Neural cell (in vitro differentiated cells): ENCODE measurements around the gene MAMDC4. TPM values are rescaled to one million over a fixed set of nuclear protein-coding genes. Genes with fewer than 3 reads are reported as not detected.

Source experiments
- H2AFZ ChIP-seq: fragments of 200-600, 300-800 bp; sonication (generic), shearing (Covaris generic); 2 replicates; pipeline ENCODE4 v1.6.0; 2014; ENCODE audit warnings: low read depth, mild to moderate bottlenecking, antibody characterized with exemption, low read length, moderate library complexity
- H3F3A ChIP-seq: fragments of 200-600 bp; shearing (Covaris generic); 2 replicates; pipeline ENCODE4 v1.6.1; 2016; ENCODE audit warnings: mild to moderate bottlenecking, moderate library complexity, mixed read lengths, antibody characterized with exemption, low read length; ENCODE audit not compliant: insufficient read depth, poor library complexity, severe bottlenecking
- H3K27ac ChIP-seq: fragments of 200-600, 300-800 bp; sonication (generic), shearing (Covaris generic); 2 replicates; pipeline ENCODE4 v1.5.1; 2014; ENCODE audit warnings: mild to moderate bottlenecking, low read length, moderate library complexity
- H3K27me3 ChIP-seq: fragments of 300-800, 200-600 bp; sonication (generic), shearing (Covaris generic); 2 replicates; pipeline ENCODE4 v1.6.0; 2014; ENCODE audit warnings: mild to moderate bottlenecking, low read depth, low read length, moderate library complexity; ENCODE audit not compliant: insufficient read depth
- H3K36me3 ChIP-seq: fragments of 300-800, 200-600 bp; sonication (generic), shearing (Covaris generic); 2 replicates; pipeline ENCODE4 v1.5.1; 2014; ENCODE audit warnings: mild to moderate bottlenecking, antibody characterized with exemption, low read length, moderate library complexity; ENCODE audit not compliant: insufficient read depth
- H3K4me2 ChIP-seq: fragments of 300-800, 200-600 bp; sonication (generic), shearing (Covaris generic); 2 replicates; pipeline ENCODE4 v1.6.0; 2014; ENCODE audit warnings: mild to moderate bottlenecking, low read length
- H3K4me3 ChIP-seq: fragments of 300-800, 200-600 bp; sonication (generic), shearing (Covaris generic); 2 replicates; pipeline ENCODE4 v1.5.1; 2014; ENCODE audit warnings: mild to moderate bottlenecking, low read length, moderate library complexity
- H3K79me2 ChIP-seq: fragments of 200-600 bp; shearing (Covaris generic); replicated peaks from 2 replicates; pipeline ENCODE4 v1.6.0; 2014; ENCODE audit warnings: mild to moderate bottlenecking, low read length, moderate library complexity; ENCODE audit not compliant: insufficient read depth
- H3K9ac ChIP-seq: fragments of 300-800, 200-600 bp; sonication (generic), shearing (Covaris generic); 2 replicates; pipeline ENCODE4 v1.6.1; 2016; ENCODE audit warnings: mild to moderate bottlenecking, low read length, mixed read lengths
- H3K9me2 ChIP-seq: fragments of 200-600 bp; shearing (Covaris generic); 2 replicates; pipeline ENCODE4 v1.6.1; 2016; ENCODE audit warnings: mild to moderate bottlenecking, low read length, mixed read lengths; ENCODE audit not compliant: insufficient read depth
- H3K9me3 ChIP-seq: fragments of 200-600, 300-800 bp; sonication (generic), shearing (Covaris generic); 2 replicates; pipeline ENCODE4 v1.6.1; 2016; ENCODE audit warnings: mild to moderate bottlenecking, mixed run types, low read length, moderate library complexity, mixed read lengths
- H4K20me1 ChIP-seq: fragments of 200-600 bp; shearing (Covaris generic); 2 replicates; pipeline ENCODE4 v1.6.1; 2016; ENCODE audit warnings: mild to moderate bottlenecking, mixed run types; ENCODE audit not compliant: insufficient read depth
- EP300 ChIP-seq: fragments of 450-650 bp; conservative IDR thresholded peaks from 2 replicates; pipeline ENCODE4 v1.6.1; 2014; ENCODE audit warnings: antibody characterized with exemption, mild to moderate bottlenecking, moderate library complexity; ENCODE audit not compliant: poor library complexity, severe bottlenecking
- EZH2 ChIP-seq: fragments of 200-600, 300-800 bp; shearing (Covaris generic), sonication (generic); IDR thresholded peaks from 2 replicates; pipeline ENCODE4 v1.6.1; 2014; ENCODE audit warnings: antibody characterized with exemption, low read length, borderline replicate concordance, mild to moderate bottlenecking; ENCODE audit not compliant: insufficient read depth, poor library complexity, severe bottlenecking
- MXI1 ChIP-seq: fragments of 450-650 bp; conservative IDR thresholded peaks from 2 replicates; pipeline ENCODE4 v1.6.1; 2014; ENCODE audit warnings: antibody characterized with exemption, mild to moderate bottlenecking; ENCODE audit not compliant: poor library complexity, severe bottlenecking
- POLR2AphosphoS5 ChIP-seq: IDR thresholded peaks from 2 replicates; pipeline ENCODE4 v1.6.1; 2012
- RAD21 ChIP-seq: fragments of 450-650 bp; conservative IDR thresholded peaks from 2 replicates; pipeline ENCODE4 v1.6.1; 2014; ENCODE audit warnings: antibody characterized with exemption, mild to moderate bottlenecking, moderate library complexity
- SMC3 ChIP-seq: fragments of 450-650 bp; conservative IDR thresholded peaks from 2 replicates; pipeline ENCODE4 v1.6.1; 2014; ENCODE audit warnings: antibody characterized with exemption, mild to moderate bottlenecking, moderate library complexity; ENCODE audit not compliant: poor library complexity
- TAF1 ChIP-seq: IDR thresholded peaks from 2 replicates; pipeline ENCODE4 v1.6.1; 2012; ENCODE audit warnings: low read depth
- polyA plus RNA-seq: library from polyadenylated mRNA; depleted of rRNA; stranded (reverse); fragments of >200 nt; gene quantifications from 2 replicates; pipeline ENCODE4 v1.2.3, GENCODE V29; 2014
- TF ChIP-seq, protein P1 (sequence below): fragments of 450-650 bp; IDR thresholded peaks from 2 replicates; pipeline ENCODE4 v1.5.1; 2014; ENCODE audit warnings: antibody characterized with exemption, mild to moderate bottlenecking, moderate library complexity; ENCODE audit not compliant: poor library complexity, severe bottlenecking
- TF ChIP-seq, protein P2 (sequence below): IDR thresholded peaks from 2 replicates; pipeline ENCODE4 v1.6.1; 2012; ENCODE audit warnings: borderline replicate concordance

Gene MAMDC4
- polyA plus RNA-seq, 1 donor from 2014 or later = 13.1 TPM

DNA sequence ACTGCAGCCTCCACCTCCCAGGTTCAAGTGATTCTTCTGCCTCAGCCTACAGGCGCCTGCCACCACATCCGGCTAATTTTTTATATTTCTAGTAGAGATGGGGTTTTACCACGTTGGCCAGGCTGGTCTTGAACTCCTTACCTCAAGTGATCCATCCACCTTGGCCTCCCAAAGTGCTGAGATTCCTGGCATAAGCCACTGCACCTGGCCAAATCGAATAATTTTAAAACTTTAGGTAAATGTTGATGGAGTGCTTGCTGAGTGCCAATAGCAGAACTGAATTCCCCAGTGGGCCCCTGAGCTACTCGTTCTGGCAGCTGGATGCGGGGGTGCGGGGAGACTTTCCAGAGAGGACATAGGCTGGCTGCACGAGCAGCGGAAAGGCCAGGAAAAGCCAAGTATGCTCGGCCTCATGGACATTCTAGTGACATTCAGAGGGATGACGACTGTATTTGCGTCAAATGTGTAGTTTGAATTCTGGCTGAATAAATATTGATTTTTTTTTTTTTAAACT is 51.0 kb downstream of the MAMDC4 start:
- H3K79me2 ChIP-seq = no peaks in the 10 kb centered on the region
- no peak overlapping the region for H2AFZ ChIP-seq
- no peaks in the 10 kb centered on the region for H3K36me3 ChIP-seq
- H3K9me2 ChIP-seq = no peaks in the 10 kb centered on the region
- H3K27me3 ChIP-seq = no peaks in the 10 kb centered on the region
- TF ChIP-seq POLR2AphosphoS5 (no peak), EZH2 (no peak), MXI1 (no peak), SMC3 (no peak), RAD21 (no peak), TAF1 (no peak), EP300 (no peak)
- TF ChIP-seq, protein P1, sequence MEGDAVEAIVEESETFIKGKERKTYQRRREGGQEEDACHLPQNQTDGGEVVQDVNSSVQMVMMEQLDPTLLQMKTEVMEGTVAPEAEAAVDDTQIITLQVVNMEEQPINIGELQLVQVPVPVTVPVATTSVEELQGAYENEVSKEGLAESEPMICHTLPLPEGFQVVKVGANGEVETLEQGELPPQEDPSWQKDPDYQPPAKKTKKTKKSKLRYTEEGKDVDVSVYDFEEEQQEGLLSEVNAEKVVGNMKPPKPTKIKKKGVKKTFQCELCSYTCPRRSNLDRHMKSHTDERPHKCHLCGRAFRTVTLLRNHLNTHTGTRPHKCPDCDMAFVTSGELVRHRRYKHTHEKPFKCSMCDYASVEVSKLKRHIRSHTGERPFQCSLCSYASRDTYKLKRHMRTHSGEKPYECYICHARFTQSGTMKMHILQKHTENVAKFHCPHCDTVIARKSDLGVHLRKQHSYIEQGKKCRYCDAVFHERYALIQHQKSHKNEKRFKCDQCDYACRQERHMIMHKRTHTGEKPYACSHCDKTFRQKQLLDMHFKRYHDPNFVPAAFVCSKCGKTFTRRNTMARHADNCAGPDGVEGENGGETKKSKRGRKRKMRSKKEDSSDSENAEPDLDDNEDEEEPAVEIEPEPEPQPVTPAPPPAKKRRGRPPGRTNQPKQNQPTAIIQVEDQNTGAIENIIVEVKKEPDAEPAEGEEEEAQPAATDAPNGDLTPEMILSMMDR = no peak
- TF ChIP-seq, protein P2, sequence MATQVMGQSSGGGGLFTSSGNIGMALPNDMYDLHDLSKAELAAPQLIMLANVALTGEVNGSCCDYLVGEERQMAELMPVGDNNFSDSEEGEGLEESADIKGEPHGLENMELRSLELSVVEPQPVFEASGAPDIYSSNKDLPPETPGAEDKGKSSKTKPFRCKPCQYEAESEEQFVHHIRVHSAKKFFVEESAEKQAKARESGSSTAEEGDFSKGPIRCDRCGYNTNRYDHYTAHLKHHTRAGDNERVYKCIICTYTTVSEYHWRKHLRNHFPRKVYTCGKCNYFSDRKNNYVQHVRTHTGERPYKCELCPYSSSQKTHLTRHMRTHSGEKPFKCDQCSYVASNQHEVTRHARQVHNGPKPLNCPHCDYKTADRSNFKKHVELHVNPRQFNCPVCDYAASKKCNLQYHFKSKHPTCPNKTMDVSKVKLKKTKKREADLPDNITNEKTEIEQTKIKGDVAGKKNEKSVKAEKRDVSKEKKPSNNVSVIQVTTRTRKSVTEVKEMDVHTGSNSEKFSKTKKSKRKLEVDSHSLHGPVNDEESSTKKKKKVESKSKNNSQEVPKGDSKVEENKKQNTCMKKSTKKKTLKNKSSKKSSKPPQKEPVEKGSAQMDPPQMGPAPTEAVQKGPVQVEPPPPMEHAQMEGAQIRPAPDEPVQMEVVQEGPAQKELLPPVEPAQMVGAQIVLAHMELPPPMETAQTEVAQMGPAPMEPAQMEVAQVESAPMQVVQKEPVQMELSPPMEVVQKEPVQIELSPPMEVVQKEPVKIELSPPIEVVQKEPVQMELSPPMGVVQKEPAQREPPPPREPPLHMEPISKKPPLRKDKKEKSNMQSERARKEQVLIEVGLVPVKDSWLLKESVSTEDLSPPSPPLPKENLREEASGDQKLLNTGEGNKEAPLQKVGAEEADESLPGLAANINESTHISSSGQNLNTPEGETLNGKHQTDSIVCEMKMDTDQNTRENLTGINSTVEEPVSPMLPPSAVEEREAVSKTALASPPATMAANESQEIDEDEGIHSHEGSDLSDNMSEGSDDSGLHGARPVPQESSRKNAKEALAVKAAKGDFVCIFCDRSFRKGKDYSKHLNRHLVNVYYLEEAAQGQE = no peak
- no peak overlapping the region for H3K27ac ChIP-seq
- no peak overlapping the region for H3K4me2 ChIP-seq
- no peak overlapping the region for H3K9ac ChIP-seq
- H3K4me3 ChIP-seq = no peak overlapping the region
- H4K20me1 ChIP-seq = no peaks in the 10 kb centered on the region
- no peaks in the 10 kb centered on the region for H3K9me3 ChIP-seq
- no peaks in the 10 kb centered on the region for H3F3A ChIP-seq

DNA sequence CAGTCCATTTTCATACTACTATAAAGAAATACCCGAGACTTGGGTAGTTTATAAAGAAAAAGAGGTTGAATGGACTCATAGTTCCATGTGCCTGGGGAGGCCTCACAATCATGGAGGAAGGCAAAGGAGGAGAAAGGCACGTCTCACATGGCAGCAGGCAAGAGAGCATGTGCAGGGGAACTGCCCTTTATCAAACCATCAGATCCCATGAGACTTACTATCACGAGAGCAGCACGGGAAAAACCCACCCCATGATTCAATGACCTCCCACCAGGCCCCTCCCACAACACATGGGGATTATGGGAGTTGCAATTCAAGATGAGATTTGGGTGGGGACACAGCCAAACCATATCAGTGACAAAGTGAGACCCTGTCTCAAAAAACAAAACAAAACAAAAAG is 54.1 kb downstream of the MAMDC4 start:
- Histone ChIP-seq H3K79me2 (no peaks in the 10 kb centered on the region), H3K36me3 (no peaks in the 10 kb centered on the region), H4K20me1 (no peaks in the 10 kb centered on the region), H3K9me3 (no peaks in the 10 kb centered on the region), H3K27ac (no peak overlapping the region), H3K9ac (no peak overlapping the region), H3K27me3 (no peaks in the 10 kb centered on the region), H3F3A (no peaks in the 10 kb centered on the region), H3K4me3 (no peak overlapping the region), H3K4me2 (no peak overlapping the region), H2AFZ (no peak overlapping the region), H3K9me2 (no peaks in the 10 kb centered on the region)
- TF ChIP-seq POLR2AphosphoS5 = no peak
- TF ChIP-seq RAD21 = no peak
- TF ChIP-seq, protein P1 = no peak
- no peak for TF ChIP-seq TAF1
- no peak for TF ChIP-seq EZH2
- no peak for TF ChIP-seq EP300
- TF ChIP-seq, protein P2 = no peak
- no peak for TF ChIP-seq SMC3
- no peak for TF ChIP-seq MXI1
